K562 (cell line): ENCODE results near the gene EMC10. TPM values are rescaled to one million over a fixed set of nuclear protein-coding genes. Genes with fewer than 3 reads are reported as not detected.

ENCODE experiments used
- ATAC-seq: fragments of 200-7000 bp; cut with Tn5 transposase; 3 replicates; pipeline ENCODE4 v1.9.1; 2020; ENCODE audit warnings: moderate library complexity
- BruUV-seq: library from RNA; stranded (reverse); fragments of 400-500 nt; replicated peaks from 2 replicates; lab custom pipeline; 2021; lab: Mats Ljungman, UMichigan
- CTCF ChIA-PET: fragments of 300-600 bp; formaldehyde crosslinking; extraction: SDS; loops from one replicate; lab custom pipeline; 2021; ENCODE audit warnings: low intra/inter-chr PET ratio; lab: Yijun Ruan, JAX
- POLR2A ChIA-PET: fragments of 300-600, 350-650 bp; sonication (Branson Sonifier 250); formaldehyde crosslinking; extraction: SDS; loops from one replicate; lab custom pipeline; 2021; ENCODE audit warnings: antibody characterized with exemption, inconsistent platforms; lab: Yijun Ruan, JAX
- DNase-seq, 4 experiments: peaks; one replicate each; pipeline versions ENCODE4 v3.0.0 to v3.0.0-alpha.2; 2011 to 2018; ENCODE audit warnings: low spot score in 3 of 4, mixed read lengths in 3 of 4; ENCODE audit errors: extremely low read depth in 1 of 4
- FAIRE-seq: peaks from 2 replicates; lab custom pipeline; 2011; peaks lifted over from hg19 to GRCh38; lab: Jason Lieb, UNC
- H2AFZ ChIP-seq: 2 replicates; pipeline ENCODE4 v1.6.0; 2011; ENCODE audit warnings: low read depth, low read length, control low read depth, inconsistent platforms
- H3K27ac ChIP-seq: fragments of 200-600 bp; 3 replicates; pipeline ENCODE4 v1.8.0; 2011; ENCODE audit warnings: low read depth, mild to moderate bottlenecking, control low read depth, inconsistent platforms, low read length, moderate library complexity, mixed read lengths; ENCODE audit errors: extremely low read depth
- H3K27me3 ChIP-seq, 2 experiments: fragments of 300-600 bp in 1 of 2; 2 replicates in 1 of 2; 3 replicates in 1 of 2; pipeline versions ENCODE4 v1.6.0 to v1.8.0; 2011; ENCODE audit warnings: inconsistent platforms in 2 of 2, low read length in 2 of 2, mild to moderate bottlenecking in 1 of 2, mixed read lengths in 1 of 2, moderate library complexity in 1 of 2; ENCODE audit not compliant: control insufficient read depth in 2 of 2, insufficient read depth in 2 of 2
- H3K36me3 ChIP-seq: fragments of 300-600 bp; 3 replicates; pipeline ENCODE4 v1.8.0; 2011; ENCODE audit warnings: mild to moderate bottlenecking, low read length, inconsistent platforms; ENCODE audit not compliant: control insufficient read depth, insufficient read depth
- H3K4me1 ChIP-seq, 2 experiments: fragments of 200-600 bp in 1 of 2; replicated peaks in 1 of 2; 2 replicates in 1 of 2; 3 replicates in 1 of 2; pipeline versions ENCODE4 v1.5.1 to v1.8.0; 2011; ENCODE audit warnings: inconsistent platforms in 2 of 2, low read length in 2 of 2, mild to moderate bottlenecking in 1 of 2, mixed read lengths in 1 of 2, moderate library complexity in 1 of 2; ENCODE audit not compliant: control insufficient read depth in 2 of 2, insufficient read depth in 2 of 2
- H3K4me2 ChIP-seq: 2 replicates; pipeline ENCODE4 v1.6.1; 2011; ENCODE audit warnings: low read length, control low read depth, inconsistent platforms, mixed read lengths; ENCODE audit not compliant: insufficient read depth
- H3K4me3 ChIP-seq: fragments of 200-600 bp; sonication (generic), shearing (Covaris generic); 2 replicates; pipeline ENCODE4 v1.5.1; 2016; ENCODE audit warnings: control low read depth, inconsistent platforms
- H3K79me2 ChIP-seq: fragments of 200-600 bp; 3 replicates; pipeline ENCODE4 v1.8.0; 2011; ENCODE audit warnings: low read length, inconsistent platforms; ENCODE audit not compliant: control insufficient read depth, insufficient read depth
- H3K9ac ChIP-seq, 2 experiments: 2 replicates each; pipeline versions ENCODE4 v1.6.0 to v1.6.1; 2011; ENCODE audit warnings: low read depth in 2 of 2, low read length in 2 of 2, control low read depth in 1 of 2, inconsistent platforms in 1 of 2, mild to moderate bottlenecking in 1 of 2, mixed read lengths in 1 of 2; ENCODE audit not compliant: insufficient read depth in 1 of 2
- H3K9me1 ChIP-seq: one replicate; pipeline ENCODE4 v1.6.0; 2011; ENCODE audit warnings: inconsistent platforms, mild to moderate bottlenecking, low read length, moderate library complexity; ENCODE audit not compliant: control insufficient read depth, insufficient read depth
- H3K9me3 ChIP-seq: replicated peaks from 2 replicates; pipeline ENCODE4 v1.5.1; 2011; ENCODE audit warnings: low read depth, low read length, inconsistent platforms; ENCODE audit not compliant: control insufficient read depth, insufficient read depth
- H4K20me1 ChIP-seq: replicated peaks from 2 replicates; pipeline ENCODE4 v1.6.1; 2011; ENCODE audit warnings: low read length, inconsistent platforms, mixed read lengths; ENCODE audit not compliant: control insufficient read depth, insufficient read depth
- BCOR ChIP-seq: fragments of 450-650 bp; IDR thresholded peaks from 2 replicates; pipeline ENCODE4 v1.6.1; 2016
- DIDO1 ChIP-seq: fragments of 450-650 bp; IDR thresholded peaks from 2 replicates; pipeline ENCODE4 v1.6.1; 2016; ENCODE audit warnings: low read depth, missing biosample characterization, missing genetic modification characterization
- KDM1A ChIP-seq, 2 experiments: fragments of 450-650 bp; IDR thresholded peaks; 2 replicates each; pipeline ENCODE4 v1.6.1; 2016; ENCODE audit warnings: mild to moderate bottlenecking in 2 of 2
- MCM2 ChIP-seq: fragments of 450-650 bp; IDR thresholded peaks from 2 replicates; pipeline ENCODE4 v1.6.1; 2017; ENCODE audit warnings: low read depth, mild to moderate bottlenecking
- RBM25 ChIP-seq: fragments of 200-400 bp; formaldehyde crosslinking; IDR thresholded peaks from 2 replicates; pipeline ENCODE4 v1.6.1; 2018; ENCODE audit warnings: low read length, low read depth, moderate library complexity; ENCODE audit not compliant: severe bottlenecking
- SMARCA5 ChIP-seq: fragments of 450-650 bp; IDR thresholded peaks from 2 replicates; pipeline ENCODE4 v1.6.1; 2016
- ZFP36 ChIP-seq: fragments of 150-350 bp; IDR thresholded peaks from 2 replicates; pipeline ENCODE4 v1.6.1; 2018; ENCODE audit warnings: low read length, low read depth; ENCODE audit not compliant: partially characterized antibody
- ZNF121 ChIP-seq: sonication (generic); formaldehyde crosslinking; conservative IDR thresholded peaks from 2 replicates; pipeline ENCODE4 v1.8.0; 2022; ENCODE audit warnings: missing genetic modification reagents
- ZNF551 ChIP-seq: fragments of 250-450 bp; sonication (Bioruptor Pico); IDR thresholded peaks from 2 replicates; pipeline ENCODE4 v1.5.0; 2021; ENCODE audit warnings: mild to moderate bottlenecking, moderate library complexity
- WGBS: fragments of 100-300 bp; shearing (Covaris generic); methylation state at CpG from one replicate; pipeline ENCODE4 v1.1.6; 2016; ENCODE audit warnings: low coverage, mixed read lengths; ENCODE audit not compliant: insufficient coverage; ENCODE audit errors: missing lambda C conversion rate; 5-methylcytosine and 5-hydroxymethylcytosine counted together
- in situ Hi-C: fragments of 300-500 bp; cut with MboI; formaldehyde crosslinking; loops from 4 replicates; pipeline ENCODE4 v1.15.0; 2018; ENCODE audit warnings: inconsistent platforms, mixed read lengths
- intact Hi-C: fragments of 100-400 bp; cut with micrococcal nuclease; formaldehyde crosslinking; loops from 2 replicates; pipeline ENCODE4 v1.14.2; 2022
- polyA plus RNA-seq, 8 experiments: library from polyadenylated mRNA; depleted of rRNA in 4 of 8; stranded (reverse) in 5 of 8; unstranded in 3 of 8; fragments of >200 nt; fragmentation: Nextera tagmentation in 2 of 8; fragmentation: Illumina TruSeq in 1 of 8; extraction: Ambion mirVana in 2 of 8; extraction: Trizol in 1 of 8; gene quantifications; 2 replicates each; pipeline versions ENCODE4 v1.2.1 to v1.2.3, GENCODE V29; 2011 to 2014; ENCODE audit warnings: inconsistent platforms in 1 of 8, missing spikeins in 1 of 8
- total RNA-seq, 7 experiments: library from RNA; depleted of rRNA in 6 of 7; stranded (reverse); fragments of >200 nt in 6 of 7; fragmentation: Illumina TruSeq in 2 of 7; extraction: Trizol in 2 of 7; gene quantifications; 2 replicates each; pipeline versions ENCODE4 v1.2.1 to v1.2.3, GENCODE V29; 2011 to 2021; ENCODE audit warnings: low replicate concordance in 1 of 7

EMC10 gene
- total and polyA plus RNA-seq, 9 of the 15 experiments (the other 6 are each of a cell fraction or from before 2014, with no cell fraction given) = 1.4 to 46.0 (median 13.1) TPM

DNA sequence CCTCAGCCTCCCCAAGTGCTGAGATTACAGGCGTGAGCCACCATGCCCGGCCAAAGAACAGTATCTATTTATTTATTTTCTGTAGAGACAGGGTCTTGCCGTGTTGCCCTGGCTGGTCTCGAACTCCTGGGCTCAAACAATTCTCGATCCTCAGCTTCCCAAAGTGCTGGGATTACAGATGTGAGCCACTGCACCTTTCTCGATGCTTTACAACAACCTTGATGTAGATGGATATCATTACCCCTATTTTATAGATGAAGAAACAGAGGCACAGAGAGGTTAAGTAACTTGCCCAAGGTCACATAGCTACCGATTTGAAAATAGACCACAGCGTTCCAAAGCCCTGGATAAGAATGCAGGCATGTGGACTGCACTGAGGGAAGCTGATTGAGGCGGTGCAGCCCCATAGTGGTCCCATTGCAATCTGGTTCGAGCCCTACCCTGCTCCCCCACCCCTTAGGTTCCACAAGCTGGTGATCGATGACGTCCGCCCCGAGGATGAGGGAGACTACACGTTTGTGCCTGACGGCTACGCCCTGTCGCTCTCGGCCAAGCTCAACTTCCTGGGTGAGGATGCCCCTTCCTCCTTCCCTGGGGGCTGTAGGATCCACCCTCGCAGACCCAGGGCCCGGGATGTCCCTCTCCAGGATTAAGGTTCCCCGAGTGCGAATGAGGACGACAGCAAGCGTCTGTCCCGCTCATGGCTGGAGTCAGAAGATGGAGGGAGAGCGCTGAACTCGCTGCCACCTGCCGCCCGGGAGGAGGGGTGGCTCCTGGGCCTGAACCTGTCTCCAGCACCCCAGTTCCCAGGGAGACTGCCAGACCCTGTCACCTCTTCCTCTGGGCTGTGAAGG, 25.7 kb upstream of the EMC10 start:
- FAIRE-seq (no peak), DNase-seq (no peak), ATAC-seq (no peak)
- intact Hi-C loops (no loop called here), in situ Hi-C loops (no loop called here)
- H3K9me1 ChIP-seq = no peaks in the 10 kb centered on the region
- H3K9me3 ChIP-seq = no peaks in the 10 kb centered on the region
- no peaks in the 10 kb centered on the region for H4K20me1 ChIP-seq
- no peak overlapping the region for H2AFZ ChIP-seq
- no peaks in the 10 kb centered on the region for H3K36me3 ChIP-seq
- WGBS = 13% methylated on average over 30 of the region's 30 CpGs
- TF ChIP-seq ZNF121 (CRISPR knock-in tag) = peak; percentile 73
- no peak for TF ChIP-seq MCM2
- no peak for TF ChIP-seq ZNF551 (CRISPR knock-in tag)
- peak; percentile 61 for TF ChIP-seq BCOR
- peak; percentile 29 to 54; a peak in 2 of 4 replicates for TF ChIP-seq KDM1A (IDR thresholded peaks at IDR 0.05)
- 0 out of 2 replicates have a peak, but pooled peaks have one; percentile 41 for TF ChIP-seq SMARCA5
- TF ChIP-seq RBM25 = peak; percentile 52
- TF ChIP-seq ZFP36 = peak; percentile 50
- TF ChIP-seq DIDO1 = no peak
- peaks cover 9 to 18% of the 10 kb centered on the region in 2 experiments; a peak in 4 of 5 replicates for H3K27me3 ChIP-seq
- BruUV-seq = no TSS peak
- CTCF ChIA-PET = no interaction called here
- POLR2A ChIA-PET = interaction anchor here (1.0 to 1.2 kb wide), 3 partner anchors 22 to 76 kb away, joined by 3 to 5 read pairs (median 3); no protein-coding TSS in a partner anchor
- H3K79me2 ChIP-seq = no peaks in the 10 kb centered on the region
- H3K4me3 ChIP-seq = no peak overlapping the region
- no peak overlapping the region for H3K4me2 ChIP-seq
- peaks cover 0 to 11% of the 10 kb centered on the region in 2 experiments; a peak in 2 of 5 replicates for H3K4me1 ChIP-seq
- H3K9ac ChIP-seq = peak overlapping the region in 1 of 2 experiments; percentile 78; a peak in 2 of 4 replicates
- no peak overlapping the region for H3K27ac ChIP-seq
